ENCODE data around the gene SPIRE1. TPM values are rescaled to one million over a fixed set of nuclear protein-coding genes. Genes with fewer than 3 reads are reported as not detected.
"Not testable (repeated sequence)": the region's sequence is repeated elsewhere in the genome, so short reads cannot be mapped to it uniquely, and the experiment has no call there.

SPIRE1 gene
- total RNA-seq, 1 donor from 2014 or later: 39.8 TPM

GRCh38 chr18:12599966-12600365, 57.9 kb downstream of the SPIRE1 start:
- no peak for DNase-seq (ENCODE audit: low spot score)

GRCh38 chr18:12599543-12599942, 58.4 kb downstream of the SPIRE1 start:
- no peak for DNase-seq (ENCODE audit: low spot score)

- DNase-seq (ENCODE audit: low spot score): no peak
Observed at GRCh38 chr18:12598181-12598930, 59.6 kb downstream of the SPIRE1 start.

GRCh38 chr18:12597760-12598159, 60.1 kb downstream of the SPIRE1 start:
- DNase-seq (ENCODE audit: low spot score): no peak

- DNase-seq (ENCODE audit: low spot score): no peak
Observed at GRCh38 chr18:12595571-12596255, 62.2 kb downstream of the SPIRE1 start.

GRCh38 chr18:12593866-12594265, 64.0 kb downstream of the SPIRE1 start:
- no peak for DNase-seq (ENCODE audit: low spot score)

GRCh38 chr18:12592597-12593127, 65.2 kb downstream of the SPIRE1 start:
- no peak for DNase-seq (ENCODE audit: low spot score)

GRCh38 chr18:12589448-12589847, 68.5 kb downstream of the SPIRE1 start:
- DNase-seq (ENCODE audit: low spot score): no peak

GRCh38 chr18:12586956-12587355, 71.0 kb downstream of the SPIRE1 start:
- DNase-seq (ENCODE audit: low spot score): no peak

GRCh38 chr18:12585218-12585617, 72.7 kb downstream of the SPIRE1 start:
- DNase-seq (ENCODE audit: low spot score): no peak

GRCh38 chr18:12580630-12581342, 77.1 kb downstream of the SPIRE1 start:
- DNase-seq (ENCODE audit: low spot score): no peak

GRCh38 chr18:12579775-12580174, 78.1 kb downstream of the SPIRE1 start:
- DNase-seq (ENCODE audit: low spot score): no peak

GRCh38 chr18:12577848-12578247, 80.1 kb downstream of the SPIRE1 start:
- DNase-seq (ENCODE audit: low spot score): no peak

GRCh38 chr18:12574494-12575185, 83.3 kb downstream of the SPIRE1 start:
- no peak for DNase-seq (ENCODE audit: low spot score)

GRCh38 chr18:12571630-12572029, 86.3 kb downstream of the SPIRE1 start:
- no peak for DNase-seq (ENCODE audit: low spot score)

- no peak for DNase-seq (ENCODE audit: low spot score)
Observed at GRCh38 chr18:12569791-12570190, 88.1 kb downstream of the SPIRE1 start.

GRCh38 chr18:12567849-12568248, 90.1 kb downstream of the SPIRE1 start:
- no peak for DNase-seq (ENCODE audit: low spot score)

- no peak for DNase-seq (ENCODE audit: low spot score)
Observed at GRCh38 chr18:12564861-12565260, 93.0 kb downstream of the SPIRE1 start.

GRCh38 chr18:12564378-12564777, 93.5 kb downstream of the SPIRE1 start:
- DNase-seq (ENCODE audit: low spot score): no peak

- not testable (repeated sequence) for DNase-seq (ENCODE audit: low spot score)
Observed at GRCh38 chr18:12560600-12560999, 97.3 kb downstream of the SPIRE1 start.

GRCh38 chr18:12559319-12559718, 98.6 kb downstream of the SPIRE1 start:
- no peak for DNase-seq (ENCODE audit: low spot score)

Data from mesenteric fat pad (tissue), 1 donor.